PC-3 (cell line): Measurements from ENCODE around the gene RYR2.

Experiments
- EZH2phosphoT487 ChIP-seq: fragments of 300-600 bp; sonication (generic); IDR thresholded peaks from 2 replicates; pipeline ENCODE4 v1.6.1; 2018; ENCODE audit warnings: mild to moderate bottlenecking, antibody characterized with exemption, low read length, borderline replicate concordance
- TF ChIP-seq, protein P1 (sequence below): fragments of 300-600 bp; sonication (generic); conservative IDR thresholded peaks from 2 replicates; pipeline ENCODE4 v1.5.1; 2017; ENCODE audit warnings: antibody characterized with exemption, low read depth, mild to moderate bottlenecking, low read length

DNA sequence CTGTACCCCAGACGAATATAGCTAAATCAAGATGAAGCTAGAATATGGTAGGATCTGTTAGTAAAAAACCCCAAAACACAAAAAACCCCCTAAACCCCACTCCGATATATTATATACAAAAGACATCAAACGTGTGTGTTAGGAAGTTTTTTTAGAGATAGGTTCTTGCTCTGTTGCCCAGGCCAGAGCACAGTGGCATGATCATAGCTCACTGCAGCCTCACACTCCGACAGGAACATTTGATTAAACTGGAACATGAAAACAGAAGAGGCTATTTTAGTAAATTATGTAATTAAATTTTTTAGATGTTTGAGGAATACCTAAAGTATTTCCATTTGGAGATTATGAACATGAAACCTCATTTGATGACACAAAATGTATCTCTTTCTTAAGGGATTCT is 8.2 kb upstream of the RYR2 start:
- no peak for TF ChIP-seq EZH2phosphoT487
- TF ChIP-seq, protein P1, sequence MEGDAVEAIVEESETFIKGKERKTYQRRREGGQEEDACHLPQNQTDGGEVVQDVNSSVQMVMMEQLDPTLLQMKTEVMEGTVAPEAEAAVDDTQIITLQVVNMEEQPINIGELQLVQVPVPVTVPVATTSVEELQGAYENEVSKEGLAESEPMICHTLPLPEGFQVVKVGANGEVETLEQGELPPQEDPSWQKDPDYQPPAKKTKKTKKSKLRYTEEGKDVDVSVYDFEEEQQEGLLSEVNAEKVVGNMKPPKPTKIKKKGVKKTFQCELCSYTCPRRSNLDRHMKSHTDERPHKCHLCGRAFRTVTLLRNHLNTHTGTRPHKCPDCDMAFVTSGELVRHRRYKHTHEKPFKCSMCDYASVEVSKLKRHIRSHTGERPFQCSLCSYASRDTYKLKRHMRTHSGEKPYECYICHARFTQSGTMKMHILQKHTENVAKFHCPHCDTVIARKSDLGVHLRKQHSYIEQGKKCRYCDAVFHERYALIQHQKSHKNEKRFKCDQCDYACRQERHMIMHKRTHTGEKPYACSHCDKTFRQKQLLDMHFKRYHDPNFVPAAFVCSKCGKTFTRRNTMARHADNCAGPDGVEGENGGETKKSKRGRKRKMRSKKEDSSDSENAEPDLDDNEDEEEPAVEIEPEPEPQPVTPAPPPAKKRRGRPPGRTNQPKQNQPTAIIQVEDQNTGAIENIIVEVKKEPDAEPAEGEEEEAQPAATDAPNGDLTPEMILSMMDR: no peak
